Erythroblast (primary cell): Measurements from ENCODE around the gene POMP.

Source experiments
- GATA1 ChIP-seq: IDR thresholded peaks from 2 replicates; pipeline ENCODE4 v1.6.1; 2011; ENCODE audit warnings: low read depth, mild to moderate bottlenecking, control low read depth, low read length, moderate library complexity
- POLR2A ChIP-seq: IDR thresholded peaks from 2 replicates; pipeline ENCODE4 v1.6.1; 2011; ENCODE audit warnings: mild to moderate bottlenecking, low read length

DNA sequence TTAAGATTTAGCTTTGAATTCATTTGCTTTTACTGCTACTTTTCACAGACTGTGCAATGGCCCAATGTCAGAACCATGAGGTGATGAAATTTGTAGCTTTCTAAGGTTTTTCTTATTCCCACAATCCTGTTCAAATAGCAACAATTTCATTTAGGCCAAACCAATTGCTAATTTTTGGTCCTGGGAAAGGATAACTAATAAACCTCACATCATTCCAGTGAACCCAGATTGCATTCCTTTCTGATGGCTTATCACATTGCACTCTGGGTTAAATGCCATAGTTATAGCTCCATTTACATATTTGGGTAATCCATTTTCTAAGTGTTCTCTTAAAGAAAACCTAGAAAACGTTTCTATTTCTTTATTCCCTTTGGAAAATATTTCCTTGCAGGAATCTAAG lies 22.9 kb upstream of the POMP start:
- TF ChIP-seq POLR2A (no peak), GATA1 (no peak)
